Measurements from ENCODE around the gene VWA8. TPM values are rescaled to one million over a fixed set of nuclear protein-coding genes. Genes with fewer than 3 reads are reported as not detected.

Gene VWA8
- total and polyA plus RNA-seq, 2 experiments from 2014 or later = 6.3 to 24.6 TPM

DNA sequence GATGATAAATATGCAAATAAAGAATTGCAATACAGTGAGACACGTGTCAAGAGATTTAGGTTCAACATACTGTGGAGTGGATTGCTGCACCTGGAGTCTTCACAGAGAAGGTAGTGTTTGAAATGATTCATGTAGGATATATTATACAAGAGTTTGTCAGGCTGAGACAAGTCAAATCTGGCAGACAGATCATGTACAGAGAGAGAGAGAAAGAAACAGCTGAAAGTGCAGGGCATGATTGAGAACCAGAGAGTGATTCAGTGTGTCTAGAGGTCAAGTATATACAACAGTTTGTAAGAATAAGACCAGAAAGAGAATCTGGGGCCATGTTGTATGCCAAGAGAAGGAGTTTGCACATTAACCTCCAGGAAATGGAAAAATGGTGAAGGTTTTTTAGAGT lies 2.1 kb upstream of the VWA8 start:
- H3K4me2 ChIP-seq = no peak overlapping the region
- Mint-ChIP-seq H3K4me1 (peaks cover 15% of the 10 kb centered on the region), H3K9me3 (no peaks in the 10 kb centered on the region), H3K27ac (no peak overlapping the region), H3K36me3 (ENCODE audit: low read depth) (no peaks in the 10 kb centered on the region), H3K27me3 (ENCODE audit: insufficient read depth, low read depth, poor library complexity) (peaks cover 9% of the 10 kb centered on the region), H3K4me3 (no peak overlapping the region)
- H3K36me3 ChIP-seq (ENCODE audit: insufficient read depth) = no peaks in the 10 kb centered on the region
- no peak overlapping the region for H3K4me3 ChIP-seq
- TF ChIP-seq, protein P1, sequence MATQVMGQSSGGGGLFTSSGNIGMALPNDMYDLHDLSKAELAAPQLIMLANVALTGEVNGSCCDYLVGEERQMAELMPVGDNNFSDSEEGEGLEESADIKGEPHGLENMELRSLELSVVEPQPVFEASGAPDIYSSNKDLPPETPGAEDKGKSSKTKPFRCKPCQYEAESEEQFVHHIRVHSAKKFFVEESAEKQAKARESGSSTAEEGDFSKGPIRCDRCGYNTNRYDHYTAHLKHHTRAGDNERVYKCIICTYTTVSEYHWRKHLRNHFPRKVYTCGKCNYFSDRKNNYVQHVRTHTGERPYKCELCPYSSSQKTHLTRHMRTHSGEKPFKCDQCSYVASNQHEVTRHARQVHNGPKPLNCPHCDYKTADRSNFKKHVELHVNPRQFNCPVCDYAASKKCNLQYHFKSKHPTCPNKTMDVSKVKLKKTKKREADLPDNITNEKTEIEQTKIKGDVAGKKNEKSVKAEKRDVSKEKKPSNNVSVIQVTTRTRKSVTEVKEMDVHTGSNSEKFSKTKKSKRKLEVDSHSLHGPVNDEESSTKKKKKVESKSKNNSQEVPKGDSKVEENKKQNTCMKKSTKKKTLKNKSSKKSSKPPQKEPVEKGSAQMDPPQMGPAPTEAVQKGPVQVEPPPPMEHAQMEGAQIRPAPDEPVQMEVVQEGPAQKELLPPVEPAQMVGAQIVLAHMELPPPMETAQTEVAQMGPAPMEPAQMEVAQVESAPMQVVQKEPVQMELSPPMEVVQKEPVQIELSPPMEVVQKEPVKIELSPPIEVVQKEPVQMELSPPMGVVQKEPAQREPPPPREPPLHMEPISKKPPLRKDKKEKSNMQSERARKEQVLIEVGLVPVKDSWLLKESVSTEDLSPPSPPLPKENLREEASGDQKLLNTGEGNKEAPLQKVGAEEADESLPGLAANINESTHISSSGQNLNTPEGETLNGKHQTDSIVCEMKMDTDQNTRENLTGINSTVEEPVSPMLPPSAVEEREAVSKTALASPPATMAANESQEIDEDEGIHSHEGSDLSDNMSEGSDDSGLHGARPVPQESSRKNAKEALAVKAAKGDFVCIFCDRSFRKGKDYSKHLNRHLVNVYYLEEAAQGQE (IDR thresholded peaks at IDR 0.05; ENCODE audit: unreplicated experiment) = no peak
- TF ChIP-seq, protein P2, sequence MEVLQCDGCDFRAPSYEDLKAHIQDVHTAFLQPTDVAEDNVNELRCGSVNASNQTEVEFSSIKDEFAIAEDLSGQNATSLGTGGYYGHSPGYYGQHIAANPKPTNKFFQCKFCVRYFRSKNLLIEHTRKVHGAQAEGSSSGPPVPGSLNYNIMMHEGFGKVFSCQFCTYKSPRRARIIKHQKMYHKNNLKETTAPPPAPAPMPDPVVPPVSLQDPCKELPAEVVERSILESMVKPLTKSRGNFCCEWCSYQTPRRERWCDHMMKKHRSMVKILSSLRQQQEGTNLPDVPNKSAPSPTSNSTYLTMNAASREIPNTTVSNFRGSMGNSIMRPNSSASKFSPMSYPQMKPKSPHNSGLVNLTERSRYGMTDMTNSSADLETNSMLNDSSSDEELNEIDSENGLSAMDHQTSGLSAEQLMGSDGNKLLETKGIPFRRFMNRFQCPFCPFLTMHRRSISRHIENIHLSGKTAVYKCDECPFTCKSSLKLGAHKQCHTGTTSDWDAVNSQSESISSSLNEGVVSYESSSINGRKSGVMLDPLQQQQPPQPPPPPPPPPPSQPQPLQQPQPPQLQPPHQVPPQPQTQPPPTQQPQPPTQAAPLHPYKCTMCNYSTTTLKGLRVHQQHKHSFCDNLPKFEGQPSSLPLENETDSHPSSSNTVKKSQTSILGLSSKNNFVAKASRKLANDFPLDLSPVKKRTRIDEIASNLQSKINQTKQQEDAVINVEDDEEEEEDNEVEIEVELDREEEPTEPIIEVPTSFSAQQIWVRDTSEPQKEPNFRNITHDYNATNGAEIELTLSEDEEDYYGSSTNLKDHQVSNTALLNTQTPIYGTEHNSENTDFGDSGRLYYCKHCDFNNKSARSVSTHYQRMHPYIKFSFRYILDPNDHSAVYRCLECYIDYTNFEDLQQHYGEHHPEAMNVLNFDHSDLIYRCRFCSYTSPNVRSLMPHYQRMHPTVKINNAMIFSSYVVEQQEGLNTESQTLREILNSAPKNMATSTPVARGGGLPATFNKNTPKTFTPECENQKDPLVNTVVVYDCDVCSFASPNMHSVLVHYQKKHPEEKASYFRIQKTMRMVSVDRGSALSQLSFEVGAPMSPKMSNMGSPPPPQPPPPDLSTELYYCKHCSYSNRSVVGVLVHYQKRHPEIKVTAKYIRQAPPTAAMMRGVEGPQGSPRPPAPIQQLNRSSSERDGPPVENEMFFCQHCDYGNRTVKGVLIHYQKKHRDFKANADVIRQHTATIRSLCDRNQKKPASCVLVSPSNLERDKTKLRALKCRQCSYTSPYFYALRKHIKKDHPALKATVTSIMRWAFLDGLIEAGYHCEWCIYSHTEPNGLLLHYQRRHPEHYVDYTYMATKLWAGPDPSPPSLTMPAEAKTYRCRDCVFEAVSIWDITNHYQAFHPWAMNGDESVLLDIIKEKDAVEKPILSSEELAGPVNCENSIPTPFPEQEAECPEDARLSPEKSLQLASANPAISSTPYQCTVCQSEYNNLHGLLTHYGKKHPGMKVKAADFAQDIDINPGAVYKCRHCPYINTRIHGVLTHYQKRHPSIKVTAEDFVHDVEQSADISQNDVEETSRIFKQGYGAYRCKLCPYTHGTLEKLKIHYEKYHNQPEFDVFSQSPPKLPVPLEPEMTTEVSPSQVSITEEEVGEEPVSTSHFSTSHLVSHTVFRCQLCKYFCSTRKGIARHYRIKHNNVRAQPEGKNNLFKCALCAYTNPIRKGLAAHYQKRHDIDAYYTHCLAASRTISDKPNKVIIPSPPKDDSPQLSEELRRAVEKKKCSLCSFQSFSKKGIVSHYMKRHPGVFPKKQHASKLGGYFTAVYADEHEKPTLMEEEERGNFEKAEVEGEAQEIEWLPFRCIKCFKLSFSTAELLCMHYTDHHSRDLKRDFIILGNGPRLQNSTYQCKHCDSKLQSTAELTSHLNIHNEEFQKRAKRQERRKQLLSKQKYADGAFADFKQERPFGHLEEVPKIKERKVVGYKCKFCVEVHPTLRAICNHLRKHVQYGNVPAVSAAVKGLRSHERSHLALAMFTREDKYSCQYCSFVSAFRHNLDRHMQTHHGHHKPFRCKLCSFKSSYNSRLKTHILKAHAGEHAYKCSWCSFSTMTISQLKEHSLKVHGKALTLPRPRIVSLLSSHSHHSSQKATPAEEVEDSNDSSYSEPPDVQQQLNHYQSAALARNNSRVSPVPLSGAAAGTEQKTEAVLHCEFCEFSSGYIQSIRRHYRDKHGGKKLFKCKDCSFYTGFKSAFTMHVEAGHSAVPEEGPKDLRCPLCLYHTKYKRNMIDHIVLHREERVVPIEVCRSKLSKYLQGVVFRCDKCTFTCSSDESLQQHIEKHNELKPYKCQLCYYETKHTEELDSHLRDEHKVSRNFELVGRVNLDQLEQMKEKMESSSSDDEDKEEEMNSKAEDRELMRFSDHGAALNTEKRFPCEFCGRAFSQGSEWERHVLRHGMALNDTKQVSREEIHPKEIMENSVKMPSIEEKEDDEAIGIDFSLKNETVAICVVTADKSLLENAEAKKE (CRISPR knock-in tag; IDR thresholded peaks at IDR 0.05) = no peak
- TF ChIP-seq JUNB (IDR thresholded peaks at IDR 0.05; ENCODE audit: unreplicated experiment) = no peak
- TF ChIP-seq EZH2 (IDR thresholded peaks at IDR 0.05; ENCODE audit: low read depth, unreplicated experiment) = no peak
- no peak for TF ChIP-seq ZNF114 (CRISPR knock-in tag; IDR thresholded peaks at IDR 0.05)
- TF ChIP-seq, protein P3, sequence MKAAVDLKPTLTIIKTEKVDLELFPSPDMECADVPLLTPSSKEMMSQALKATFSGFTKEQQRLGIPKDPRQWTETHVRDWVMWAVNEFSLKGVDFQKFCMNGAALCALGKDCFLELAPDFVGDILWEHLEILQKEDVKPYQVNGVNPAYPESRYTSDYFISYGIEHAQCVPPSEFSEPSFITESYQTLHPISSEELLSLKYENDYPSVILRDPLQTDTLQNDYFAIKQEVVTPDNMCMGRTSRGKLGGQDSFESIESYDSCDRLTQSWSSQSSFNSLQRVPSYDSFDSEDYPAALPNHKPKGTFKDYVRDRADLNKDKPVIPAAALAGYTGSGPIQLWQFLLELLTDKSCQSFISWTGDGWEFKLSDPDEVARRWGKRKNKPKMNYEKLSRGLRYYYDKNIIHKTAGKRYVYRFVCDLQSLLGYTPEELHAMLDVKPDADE (IDR thresholded peaks at IDR 0.05) = no peak
- no peak for TF ChIP-seq STAT1 (IDR thresholded peaks at IDR 0.05; ENCODE audit: unreplicated experiment)
- TF ChIP-seq EZH2phosphoT487 (IDR thresholded peaks at IDR 0.05; ENCODE audit: unreplicated experiment) = no peak
- no peak for TF ChIP-seq NANOG (IDR thresholded peaks at IDR 0.05; ENCODE audit: borderline replicate concordance)
- TF ChIP-seq CREB1 (CRISPR knock-in tag; IDR thresholded peaks at IDR 0.05; ENCODE audit: low read depth) = no peak
- H3K27ac ChIP-seq (ENCODE audit: low read depth) = no peak overlapping the region
- H4K20me1 ChIP-seq (replicated peaks; ENCODE audit: insufficient read depth) = no peaks in the 10 kb centered on the region
- peaks cover 20% of the 10 kb centered on the region for H3K79me2 ChIP-seq (replicated peaks; ENCODE audit: insufficient read depth)
- no peaks in the 10 kb centered on the region for H3K9me2 ChIP-seq (ENCODE audit: insufficient read depth)
- H3F3A ChIP-seq (replicated peaks; ENCODE audit: low read depth) = no peaks in the 10 kb centered on the region
- no peak overlapping the region for H2AFZ ChIP-seq
- no peaks in the 10 kb centered on the region for H3K27me3 ChIP-seq (ENCODE audit: insufficient read depth)
- no peak for ATAC-seq
- peaks cover 8% of the 10 kb centered on the region for H3K4me1 ChIP-seq (ENCODE audit: insufficient read depth)
- no peak for DNase-seq (ENCODE audit: low spot score)

Data from GM23338 (cell line).